ENCODE results near the gene TSPAN17. TPM values are rescaled to one million over a fixed set of nuclear protein-coding genes. Genes with fewer than 3 reads are reported as not detected.

TSPAN17 gene
- total and polyA plus RNA-seq, 10 of the 15 experiments (the other 5 are each of a cell fraction or from before 2014, with no cell fraction given), result 0.24 to 17.1 (median 10.4) TPM

DNA sequence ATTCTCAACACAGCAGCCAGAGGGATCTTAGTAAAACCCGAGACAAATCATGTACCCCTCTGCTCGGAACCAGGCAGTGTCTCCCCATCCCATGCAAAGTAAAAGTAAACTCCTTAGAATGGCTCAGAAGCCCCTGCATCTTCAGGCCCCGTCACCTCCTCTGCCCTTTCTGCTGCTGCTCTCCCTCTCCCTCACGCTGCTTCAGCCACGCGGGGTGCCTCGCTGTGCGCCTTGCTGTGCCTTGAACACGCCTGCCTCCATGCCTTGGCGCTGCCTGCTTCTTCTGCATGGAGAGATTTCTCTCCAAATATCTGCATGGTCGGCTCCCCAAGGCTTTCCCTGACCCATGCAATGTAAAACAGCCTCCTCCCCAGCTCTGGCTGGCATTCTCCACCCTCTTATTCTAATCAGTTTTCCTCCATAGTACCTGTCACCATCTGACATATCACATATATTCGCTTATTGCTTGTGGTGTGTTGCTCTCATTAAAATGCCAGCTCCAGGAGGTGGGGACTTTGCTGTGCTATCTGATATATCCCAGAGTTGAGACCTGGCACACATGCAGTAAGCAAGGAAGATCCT is 45.3 kb upstream of the TSPAN17 start:
- no peaks in the 10 kb centered on the region for H3K36me3 ChIP-seq (ENCODE audit: control insufficient read depth in 2 of 2, insufficient read depth in 2 of 2, low read length in 1 of 2)
- no peaks in the 10 kb centered on the region for H3K79me2 ChIP-seq (ENCODE audit: control insufficient read depth, insufficient read depth, low read length)
- FAIRE-seq (no peak), DNase-seq (ENCODE audit: low read depth, low spot score) (no peak), ATAC-seq (no peak)
- POLR2A ChIA-PET, result no interaction called here
- no peak overlapping the region for H3K4me2 ChIP-seq (ENCODE audit: control insufficient read depth, insufficient read depth)
- no peaks in the 10 kb centered on the region for H3K27me3 ChIP-seq (replicated peaks in 1 of 2; ENCODE audit: control insufficient read depth in 2 of 2, insufficient read depth in 2 of 2, low read length in 1 of 2)
- in situ Hi-C loops (cut with MboI), result no loop called here
- no peak for TF ChIP-seq ZNF217 (IDR thresholded peaks at IDR 0.05)
- no peak for TF ChIP-seq IKZF1 (conservative IDR thresholded peaks at IDR 0.05)
- no peak for TF ChIP-seq ZZZ3 (IDR thresholded peaks at IDR 0.05; ENCODE audit: control insufficient read depth, insufficient read length, low read depth)
- TF ChIP-seq TBL1XR1 (IDR thresholded peaks at IDR 0.05; ENCODE audit: low read depth, low read length), result no peak
- no peak for TF ChIP-seq NRF1 (conservative IDR thresholded peaks at IDR 0.05; ENCODE audit: low read depth, low read length)
- no peak for TF ChIP-seq BCL11A (IDR thresholded peaks at IDR 0.05; ENCODE audit: low read depth, low read length)
- TF ChIP-seq PAX8 (IDR thresholded peaks at IDR 0.05), result no peak
- 62% methylated on average over 12 of the region's 12 CpGs for WGBS (ENCODE audit: insufficient coverage, insufficient replicate concordance, low lambda C conversion rate, missing lambda C conversion rate)
- no peak overlapping the region for H3K9ac ChIP-seq (ENCODE audit: control insufficient read depth, insufficient read depth, low read length)
- no peaks in the 10 kb centered on the region for H3K9me3 ChIP-seq (replicated peaks; ENCODE audit: control insufficient read depth, insufficient read depth, low read length)
- no TSS peak for BruUV-seq (replicated peaks)
- CTCF ChIA-PET, result no interaction called here
- no peak overlapping the region for H2AFZ ChIP-seq (ENCODE audit: control insufficient read depth, low read depth, low read length)
- SMC1A ChIA-PET (ENCODE audit: uncharacterized antibody, unreplicated experiment), result no interaction called here
- H3K4me3 ChIP-seq, result no peak overlapping the region
- no peaks in the 10 kb centered on the region for H4K20me1 ChIP-seq (ENCODE audit: control insufficient read depth, insufficient read depth)
- H3K4me1 ChIP-seq (ENCODE audit: control insufficient read depth, insufficient read depth, low read length), result no peaks in the 10 kb centered on the region
- intact Hi-C loops (cut with micrococcal nuclease; ENCODE audit: unreplicated experiment), result no loop called here
- RAD21 ChIA-PET (ENCODE audit: unreplicated experiment), result no interaction called here
- no peak overlapping the region for H3K27ac ChIP-seq (ENCODE audit: control insufficient read depth, insufficient read depth)

- H3K27me3 ChIP-seq (replicated peaks in 1 of 2; ENCODE audit: control insufficient read depth in 2 of 2, insufficient read depth in 2 of 2, low read length in 1 of 2), result no peaks in the 10 kb centered on the region
- no peak overlapping the region for H3K4me2 ChIP-seq (ENCODE audit: control insufficient read depth, insufficient read depth)
- SMC1A ChIA-PET (ENCODE audit: uncharacterized antibody, unreplicated experiment), result no interaction called here
- DNase-seq (ENCODE audit: low read depth, low spot score) (no peak), FAIRE-seq (no peak), ATAC-seq (no peak)
- no peak overlapping the region for H3K4me3 ChIP-seq
- intact Hi-C loops (cut with micrococcal nuclease; ENCODE audit: unreplicated experiment) (no loop called here), in situ Hi-C loops (cut with MboI) (no loop called here)
- RAD21 ChIA-PET (ENCODE audit: unreplicated experiment), result no interaction called here
- H3K9ac ChIP-seq (ENCODE audit: control insufficient read depth, insufficient read depth, low read length), result no peak overlapping the region
- no TSS peak for BruUV-seq (replicated peaks)
- no peak overlapping the region for H2AFZ ChIP-seq (ENCODE audit: control insufficient read depth, low read depth, low read length)
- no peaks in the 10 kb centered on the region for H3K9me3 ChIP-seq (replicated peaks; ENCODE audit: control insufficient read depth, insufficient read depth, low read length)
- H3K36me3 ChIP-seq (ENCODE audit: control insufficient read depth in 2 of 2, insufficient read depth in 2 of 2, low read length in 1 of 2), result no peaks in the 10 kb centered on the region
- no peak overlapping the region for H3K27ac ChIP-seq (ENCODE audit: control insufficient read depth, insufficient read depth)
- CTCF ChIA-PET, result no interaction called here
- no peaks in the 10 kb centered on the region for H3K79me2 ChIP-seq (ENCODE audit: control insufficient read depth, insufficient read depth, low read length)
- WGBS (ENCODE audit: insufficient coverage, insufficient replicate concordance, low lambda C conversion rate, missing lambda C conversion rate), result 45% methylated on average over 2 of the region's 2 CpGs
- no peaks in the 10 kb centered on the region for H4K20me1 ChIP-seq (ENCODE audit: control insufficient read depth, insufficient read depth)
- no peaks in the 10 kb centered on the region for H3K4me1 ChIP-seq (ENCODE audit: control insufficient read depth, insufficient read depth, low read length)
- POLR2A ChIA-PET, result no interaction called here
- TF ChIP-seq ZNF217 (IDR thresholded peaks at IDR 0.05) (no peak), YY1 (IDR thresholded peaks at IDR 0.05; ENCODE audit: low read depth, low read length) (no peak), ZNF384 (IDR thresholded peaks at IDR 0.05; ENCODE audit: borderline replicate concordance, low read depth, low read length) (no peak), NFXL1 (IDR thresholded peaks at IDR 0.05; ENCODE audit: borderline replicate concordance) (no peak), STAT1 (conservative IDR thresholded peaks at IDR 0.05) (no peak), CBX5 (IDR thresholded peaks at IDR 0.05; ENCODE audit: low read depth) (no peak), RELA (IDR thresholded peaks at IDR 0.05; ENCODE audit: borderline replicate concordance, partially characterized antibody) (no peak), NFIC (IDR thresholded peaks at IDR 0.05; ENCODE audit: low read depth, low read length) (no peak)
- TF ChIP-seq, protein P1, sequence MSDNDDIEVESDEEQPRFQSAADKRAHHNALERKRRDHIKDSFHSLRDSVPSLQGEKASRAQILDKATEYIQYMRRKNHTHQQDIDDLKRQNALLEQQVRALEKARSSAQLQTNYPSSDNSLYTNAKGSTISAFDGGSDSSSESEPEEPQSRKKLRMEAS (IDR thresholded peaks at IDR 0.05; ENCODE audit: low read depth, low read length), result no peak
- TF ChIP-seq, protein P2, sequence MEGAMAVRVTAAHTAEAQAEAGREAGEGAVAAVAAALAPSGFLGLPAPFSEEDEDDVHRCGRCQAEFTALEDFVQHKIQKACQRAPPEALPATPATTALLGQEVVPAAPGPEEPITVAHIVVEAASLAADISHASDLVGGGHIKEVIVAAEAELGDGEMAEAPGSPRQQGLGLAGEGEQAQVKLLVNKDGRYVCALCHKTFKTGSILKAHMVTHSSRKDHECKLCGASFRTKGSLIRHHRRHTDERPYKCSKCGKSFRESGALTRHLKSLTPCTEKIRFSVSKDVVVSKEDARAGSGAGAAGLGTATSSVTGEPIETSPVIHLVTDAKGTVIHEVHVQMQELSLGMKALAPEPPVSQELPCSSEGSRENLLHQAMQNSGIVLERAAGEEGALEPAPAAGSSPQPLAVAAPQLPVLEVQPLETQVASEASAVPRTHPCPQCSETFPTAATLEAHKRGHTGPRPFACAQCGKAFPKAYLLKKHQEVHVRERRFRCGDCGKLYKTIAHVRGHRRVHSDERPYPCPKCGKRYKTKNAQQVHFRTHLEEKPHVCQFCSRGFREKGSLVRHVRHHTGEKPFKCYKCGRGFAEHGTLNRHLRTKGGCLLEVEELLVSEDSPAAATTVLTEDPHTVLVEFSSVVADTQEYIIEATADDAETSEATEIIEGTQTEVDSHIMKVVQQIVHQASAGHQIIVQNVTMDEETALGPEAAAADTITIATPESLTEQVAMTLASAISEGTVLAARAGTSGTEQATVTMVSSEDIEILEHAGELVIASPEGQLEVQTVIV (IDR thresholded peaks at IDR 0.05; ENCODE audit: borderline replicate concordance, partially characterized antibody), result no peak
- TF ChIP-seq, protein P3, sequence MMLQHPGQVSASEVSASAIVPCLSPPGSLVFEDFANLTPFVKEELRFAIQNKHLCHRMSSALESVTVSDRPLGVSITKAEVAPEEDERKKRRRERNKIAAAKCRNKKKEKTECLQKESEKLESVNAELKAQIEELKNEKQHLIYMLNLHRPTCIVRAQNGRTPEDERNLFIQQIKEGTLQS (IDR thresholded peaks at IDR 0.05; ENCODE audit: borderline replicate concordance, extremely low read depth, low read depth, low read length), result no peak
Measured at GRCh38 chr5:176603091-176603490, 44.2 kb upstream of the TSPAN17 start.
